Neural crest cell (in vitro differentiated cells): ENCODE data around the gene AATK. TPM values are rescaled to one million over a fixed set of nuclear protein-coding genes. Genes with fewer than 3 reads are reported as not detected.

Experiments used
- DNase-seq: peaks from one replicate; pipeline ENCODE4 v3.0.0; 2021; ENCODE audit warnings: low read depth, mixed read lengths, low spot score
- H3K27ac Mint-ChIP-seq: one replicate; pipeline ENCODE4 v1.8.0; 2021; ENCODE audit warnings: mild to moderate bottlenecking, mixed read lengths; ENCODE audit not compliant: unreplicated experiment
- H3K27me3 Mint-ChIP-seq: 2 replicates; pipeline ENCODE4 v1.8.0; 2021; ENCODE audit warnings: low read depth, mild to moderate bottlenecking, mixed read lengths
- H3K36me3 Mint-ChIP-seq: 2 replicates; pipeline ENCODE4 v1.8.0; 2021; ENCODE audit warnings: low read depth, mild to moderate bottlenecking, mixed read lengths
- H3K4me1 Mint-ChIP-seq: 2 replicates; pipeline ENCODE4 v1.8.0; 2021; ENCODE audit warnings: mixed read lengths
- H3K4me3 Mint-ChIP-seq: one replicate; pipeline ENCODE4 v1.8.0; 2021; ENCODE audit warnings: mild to moderate bottlenecking, mixed read lengths
- H3K9me3 Mint-ChIP-seq: 2 replicates; pipeline ENCODE4 v1.8.0; 2021; ENCODE audit warnings: mixed read lengths
- CTCF ChIP-seq: fragments of 200-600 bp; sonication (generic); conservative IDR thresholded peaks from 2 replicates; pipeline ENCODE4 v1.5.0; 2021; ENCODE audit warnings: antibody characterized with exemption, mild to moderate bottlenecking
- total RNA-seq: library from RNA; stranded (reverse); gene quantifications from 2 replicates; pipeline ENCODE4 v1.2.1, GENCODE V29; 2021

Gene AATK
- total RNA-seq, 1 donor from 2014 or later, result 6.0 TPM

GRCh38 chr17:81075307-81075706, 90.7 kb downstream of the AATK start:
- no peaks in the 10 kb centered on the region for H3K27me3 Mint-ChIP-seq
- no peak for DNase-seq
- peaks cover 19% of the 10 kb centered on the region for H3K4me1 Mint-ChIP-seq
- no peaks in the 10 kb centered on the region for H3K36me3 Mint-ChIP-seq
- no peak overlapping the region for H3K4me3 Mint-ChIP-seq
- H3K9me3 Mint-ChIP-seq, result no peaks in the 10 kb centered on the region
- no peak for TF ChIP-seq CTCF
- H3K27ac Mint-ChIP-seq, result no peak overlapping the region

- DNase-seq, result no peak
- H3K9me3 Mint-ChIP-seq, result no peaks in the 10 kb centered on the region
- H3K27ac Mint-ChIP-seq, result peak overlapping the region; percentile 86
- H3K4me3 Mint-ChIP-seq, result no peak overlapping the region
- no peak for TF ChIP-seq CTCF
- peaks cover 22% of the 10 kb centered on the region for H3K4me1 Mint-ChIP-seq
- H3K36me3 Mint-ChIP-seq, result no peaks in the 10 kb centered on the region
- no peaks in the 10 kb centered on the region for H3K27me3 Mint-ChIP-seq
These were observed 91.1 kb downstream of the AATK start for GRCh38 chr17:81074875-81075274.

GRCh38 chr17:81073967-81074839, 91.8 kb downstream of the AATK start:
- H3K4me1 Mint-ChIP-seq, result peaks cover 24% of the 10 kb centered on the region
- no peak for DNase-seq
- H3K4me3 Mint-ChIP-seq, result no peak overlapping the region
- no peaks in the 10 kb centered on the region for H3K36me3 Mint-ChIP-seq
- H3K27me3 Mint-ChIP-seq, result no peaks in the 10 kb centered on the region
- H3K27ac Mint-ChIP-seq, result peak overlapping the region; percentile 86
- no peaks in the 10 kb centered on the region for H3K9me3 Mint-ChIP-seq
- TF ChIP-seq CTCF, result no peak

- DNase-seq, result no peak
- H3K27ac Mint-ChIP-seq, result peak overlapping the region; percentile 58
- TF ChIP-seq CTCF, result no peak
- H3K36me3 Mint-ChIP-seq, result no peaks in the 10 kb centered on the region
- peaks cover 24% of the 10 kb centered on the region for H3K4me1 Mint-ChIP-seq
- H3K4me3 Mint-ChIP-seq, result no peak overlapping the region
- no peaks in the 10 kb centered on the region for H3K9me3 Mint-ChIP-seq
- no peaks in the 10 kb centered on the region for H3K27me3 Mint-ChIP-seq
These were observed 94.0 kb downstream of the AATK start for GRCh38 chr17:81071761-81072741.

GRCh38 chr17:81070541-81071246, 95.3 kb downstream of the AATK start:
- H3K9me3 Mint-ChIP-seq, result no peaks in the 10 kb centered on the region
- peaks cover 24% of the 10 kb centered on the region for H3K4me1 Mint-ChIP-seq
- DNase-seq, result no peak
- H3K36me3 Mint-ChIP-seq, result no peaks in the 10 kb centered on the region
- no peak for TF ChIP-seq CTCF
- H3K4me3 Mint-ChIP-seq, result no peak overlapping the region
- H3K27me3 Mint-ChIP-seq, result no peaks in the 10 kb centered on the region
- H3K27ac Mint-ChIP-seq, result peak overlapping the region; percentile 71
